Fibroblast of pulmonary artery (primary cell): ENCODE results near the gene TMEM38B.

Experiments used
- DNase-seq: peaks from one replicate; pipeline ENCODE4 v3.0.0-alpha.2; 2010; ENCODE audit warnings: low read depth
- H3K4me3 ChIP-seq: replicated peaks from 2 replicates; pipeline ENCODE4 v1.5.1; 2011; ENCODE audit warnings: low read depth, mild to moderate bottlenecking, control low read depth, low read length, moderate library complexity
- TF ChIP-seq, protein P1 (sequence below): IDR thresholded peaks from 2 replicates; pipeline ENCODE4 v1.5.1; 2011; ENCODE audit warnings: mild to moderate bottlenecking, control low read depth, low read length, inconsistent platforms; ENCODE audit errors: missing control alignments

Gene TMEM38B

GRCh38 chr9:105661011-105661410, 33.3 kb upstream of the TMEM38B start:
- no peak overlapping the region for H3K4me3 ChIP-seq
- DNase-seq: no peak
- TF ChIP-seq, protein P1, sequence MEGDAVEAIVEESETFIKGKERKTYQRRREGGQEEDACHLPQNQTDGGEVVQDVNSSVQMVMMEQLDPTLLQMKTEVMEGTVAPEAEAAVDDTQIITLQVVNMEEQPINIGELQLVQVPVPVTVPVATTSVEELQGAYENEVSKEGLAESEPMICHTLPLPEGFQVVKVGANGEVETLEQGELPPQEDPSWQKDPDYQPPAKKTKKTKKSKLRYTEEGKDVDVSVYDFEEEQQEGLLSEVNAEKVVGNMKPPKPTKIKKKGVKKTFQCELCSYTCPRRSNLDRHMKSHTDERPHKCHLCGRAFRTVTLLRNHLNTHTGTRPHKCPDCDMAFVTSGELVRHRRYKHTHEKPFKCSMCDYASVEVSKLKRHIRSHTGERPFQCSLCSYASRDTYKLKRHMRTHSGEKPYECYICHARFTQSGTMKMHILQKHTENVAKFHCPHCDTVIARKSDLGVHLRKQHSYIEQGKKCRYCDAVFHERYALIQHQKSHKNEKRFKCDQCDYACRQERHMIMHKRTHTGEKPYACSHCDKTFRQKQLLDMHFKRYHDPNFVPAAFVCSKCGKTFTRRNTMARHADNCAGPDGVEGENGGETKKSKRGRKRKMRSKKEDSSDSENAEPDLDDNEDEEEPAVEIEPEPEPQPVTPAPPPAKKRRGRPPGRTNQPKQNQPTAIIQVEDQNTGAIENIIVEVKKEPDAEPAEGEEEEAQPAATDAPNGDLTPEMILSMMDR: no peak

GRCh38 chr9:105662184-105663104, 31.9 kb upstream of the TMEM38B start, which contains the start of gene TAL2:
TSS of gene TAL2 (plus strand) at chr9:105662457. CDS start at chr9:105662497, 40 bp downstream.
- no peak within 1 kb of the TSS for H3K4me3 ChIP-seq

DNA sequence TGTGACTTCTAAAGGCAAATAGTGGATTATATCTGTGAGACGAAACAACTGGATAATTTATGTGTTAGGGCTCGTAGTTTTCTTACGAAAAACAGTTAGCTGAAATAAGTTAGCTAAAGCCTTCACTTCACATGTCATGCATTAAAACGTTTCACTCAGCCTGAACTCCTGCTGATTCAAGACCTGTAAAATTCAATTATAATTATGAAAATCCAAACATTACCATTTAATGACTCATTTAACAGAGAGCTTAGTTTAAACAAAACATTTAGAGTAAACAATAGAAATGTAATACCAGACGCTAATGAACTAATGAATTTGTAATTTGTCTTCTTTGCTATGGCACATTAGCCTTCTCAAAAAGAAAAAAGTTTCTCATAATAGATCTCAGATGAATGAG, 30.4 kb upstream of the TMEM38B start:
- no peak overlapping the region for H3K4me3 ChIP-seq
- TF ChIP-seq, protein P1: no peak
- no peak for DNase-seq

More at GRCh38 chr9:105662184-105663104, 31.9 kb upstream of the TMEM38B start, which contains the start of gene TAL2:
- TF ChIP-seq, protein P1: no peak
- DNase-seq: no peak

DNA sequence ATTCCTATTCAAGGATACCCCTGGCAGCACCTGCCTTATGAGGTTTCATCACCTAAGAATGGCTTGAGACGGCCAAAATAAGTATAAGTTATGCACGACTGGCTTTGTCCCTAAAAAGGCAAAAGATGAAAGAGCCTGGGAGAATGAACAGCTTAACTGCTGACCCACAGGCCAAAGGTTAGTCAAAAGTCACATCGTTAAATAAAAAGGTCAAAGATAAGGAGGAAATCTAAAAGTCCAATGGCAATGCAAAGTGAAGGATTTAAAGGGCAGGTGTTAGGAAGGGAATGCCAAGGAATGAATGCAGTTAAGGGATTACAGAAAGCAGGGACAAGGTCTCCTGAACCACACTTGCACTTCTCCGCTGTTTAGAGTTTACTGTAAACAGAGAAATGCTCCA, 26.5 kb upstream of the TMEM38B start:
- TF ChIP-seq, protein P1: no peak

DNA sequence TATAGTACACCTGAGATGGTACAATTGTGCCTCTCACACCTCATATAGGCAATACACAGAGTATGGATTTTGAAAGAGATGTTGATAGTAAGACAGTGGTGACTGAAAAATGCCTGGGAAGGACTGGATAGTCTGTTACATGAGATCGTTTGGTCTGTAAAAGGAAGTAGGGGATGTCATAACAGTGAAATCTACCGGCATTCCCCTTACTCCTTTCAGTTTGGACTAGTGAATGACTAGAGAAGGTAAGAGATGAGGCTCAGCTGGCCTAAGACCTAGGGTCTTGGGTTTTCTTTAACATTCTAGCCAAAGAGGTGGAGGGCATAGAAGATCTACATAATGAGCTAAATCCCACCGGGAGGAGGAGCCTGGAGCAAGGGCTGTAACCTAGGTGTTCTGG, 24.0 kb upstream of the TMEM38B start:
- DNase-seq: no peak
- TF ChIP-seq, protein P1: no peak
- H3K4me3 ChIP-seq: no peak overlapping the region

More for the DNA sequence above, 26.5 kb upstream of the TMEM38B start:
- no peak for DNase-seq
- H3K4me3 ChIP-seq: no peak overlapping the region

GRCh38 chr9:105670775-105671174, 23.6 kb upstream of the TMEM38B start:
- H3K4me3 ChIP-seq: no peak overlapping the region
- TF ChIP-seq, protein P1: no peak
- DNase-seq: no peak
